HPDE6-E6E7 (cell line): Measurements from ENCODE around the gene CA5A.
"Not testable (repeated sequence)": the region's sequence is repeated elsewhere in the genome, so short reads cannot be mapped to it uniquely, and the experiment has no call there.

Experiments used
- DNase-seq: peaks from one replicate; pipeline ENCODE4 v3.0.0; 2011; ENCODE audit warnings: missing footprints; ENCODE audit errors: extremely low spot score

The CA5A gene

DNA sequence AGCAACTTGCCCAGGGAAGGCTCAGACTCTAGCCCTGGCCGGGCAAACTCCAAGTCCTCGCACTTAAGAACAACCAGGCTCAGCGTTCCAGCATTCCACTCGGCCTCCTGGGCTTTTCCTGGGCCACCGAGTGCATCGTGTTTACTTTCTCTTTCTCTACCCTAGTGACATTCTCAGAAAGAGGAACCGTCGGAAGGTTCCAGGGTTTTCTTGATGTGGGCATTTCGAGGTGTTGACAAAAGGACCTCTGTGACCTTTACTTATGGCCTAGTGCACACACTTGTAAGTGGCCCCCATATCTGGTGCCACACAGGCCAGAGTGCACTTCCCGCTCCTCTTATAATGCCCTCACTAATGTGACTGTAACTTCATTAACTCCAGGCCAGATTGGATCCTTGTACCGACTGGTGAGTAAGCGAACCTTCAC is 11.8 kb upstream of the CA5A start:
- DNase-seq: no peak

DNA sequence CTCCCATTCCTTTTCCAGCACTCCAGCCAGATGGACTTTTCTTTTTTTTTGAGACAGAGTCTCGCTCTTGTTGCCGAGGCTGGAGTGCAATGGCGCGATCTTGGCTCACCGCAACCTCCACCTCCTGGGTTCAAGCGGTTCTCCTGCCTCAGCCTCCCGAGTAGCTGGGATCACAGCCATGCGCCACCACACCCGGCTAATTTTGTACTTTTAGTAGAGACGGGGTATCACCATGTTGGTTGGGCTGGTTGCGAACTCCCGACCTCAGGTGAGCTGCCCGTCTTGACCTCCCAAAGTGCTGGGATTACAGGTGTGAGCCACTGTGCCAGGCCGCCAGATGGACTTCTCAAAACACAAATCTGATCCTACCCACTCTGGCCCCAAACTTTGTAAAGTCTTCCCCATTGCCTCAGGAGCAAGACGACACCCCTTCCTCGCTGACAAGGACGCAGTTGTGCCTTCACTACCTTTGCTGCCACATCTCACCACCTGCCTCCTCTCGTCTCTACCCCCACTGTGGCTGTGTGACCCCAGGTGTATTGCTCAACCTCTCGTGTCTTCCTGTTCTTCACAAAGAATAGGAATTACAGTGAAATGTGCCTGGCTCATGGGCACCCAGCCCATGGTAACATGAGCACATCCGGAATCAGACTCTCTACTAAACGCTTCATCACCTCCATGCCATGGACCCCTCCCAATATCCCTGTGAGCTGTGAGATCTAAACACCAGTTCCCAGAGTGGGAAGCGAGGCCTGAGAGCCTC is 11.2 kb upstream of the CA5A start:
- DNase-seq: no peak

DNA sequence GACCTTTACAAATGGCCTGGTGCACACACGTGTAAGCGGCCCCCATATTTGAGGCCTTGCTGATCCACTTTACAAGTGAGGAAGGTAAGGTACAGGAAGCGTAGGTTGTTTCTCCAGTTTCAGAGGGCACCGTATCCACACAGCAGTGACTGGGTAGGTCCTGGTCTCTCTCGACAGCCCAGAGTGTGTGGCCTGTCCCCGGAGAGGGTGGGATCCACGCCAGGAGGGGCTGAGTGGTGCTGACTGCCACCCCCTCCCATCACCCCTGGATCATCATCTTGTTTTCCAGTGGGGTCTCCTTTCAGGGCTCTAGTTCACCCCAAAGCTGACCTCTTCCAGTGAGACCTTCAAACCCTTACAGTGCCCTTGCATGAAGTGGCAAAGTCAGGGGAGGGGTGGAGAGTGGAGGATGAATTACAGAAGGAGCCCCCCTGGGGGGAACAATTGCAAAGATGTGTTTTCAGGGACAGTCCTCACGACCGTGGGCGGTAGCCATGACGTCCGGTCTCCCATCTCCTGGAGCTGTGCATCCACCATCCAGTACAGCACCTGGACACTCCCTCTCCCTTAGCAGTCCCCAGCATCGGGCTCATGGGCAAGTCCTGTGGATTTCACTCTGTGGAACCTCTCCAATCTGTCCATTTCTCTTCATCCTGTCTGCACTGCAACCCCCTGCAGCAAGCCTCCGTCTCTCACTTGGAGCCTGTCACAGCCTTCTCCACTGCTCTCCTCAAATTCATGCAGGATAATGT is 10.4 kb upstream of the CA5A start:
- DNase-seq: no peak

DNA sequence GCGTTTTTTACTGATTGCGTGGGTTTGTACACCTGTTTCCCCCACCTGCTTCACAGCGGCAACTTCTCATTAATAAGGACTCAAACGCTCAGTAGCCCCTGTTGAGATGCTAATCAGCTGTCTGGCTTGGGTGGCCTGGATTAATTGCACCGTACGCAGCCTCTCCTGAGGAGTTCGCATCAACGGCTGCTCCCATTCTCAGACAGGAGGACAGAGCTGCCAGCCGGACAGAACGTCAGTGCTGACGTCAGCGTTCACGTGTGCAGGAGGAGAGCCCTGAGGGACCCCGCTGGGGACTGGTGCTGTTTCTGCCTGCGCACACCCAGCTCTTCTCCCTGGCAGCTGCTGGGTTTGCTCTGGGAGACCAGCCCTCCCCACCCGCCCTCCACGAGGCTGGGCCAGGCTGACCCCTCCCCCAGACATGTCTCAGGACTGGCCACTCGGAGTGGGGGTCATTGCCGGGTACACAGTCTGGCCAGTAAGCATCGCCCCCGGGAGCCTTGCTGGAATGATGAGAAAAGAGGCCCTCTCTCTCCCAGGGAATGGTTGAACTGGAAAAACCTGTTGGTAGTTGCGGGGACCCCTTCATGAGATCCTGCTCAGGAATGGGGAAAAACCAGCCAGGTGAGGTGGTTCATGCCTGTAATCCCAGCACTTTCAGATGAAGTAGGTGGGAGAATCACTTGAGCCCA is 9.2 kb upstream of the CA5A start:
- peak; percentile 95 for DNase-seq

DNA sequence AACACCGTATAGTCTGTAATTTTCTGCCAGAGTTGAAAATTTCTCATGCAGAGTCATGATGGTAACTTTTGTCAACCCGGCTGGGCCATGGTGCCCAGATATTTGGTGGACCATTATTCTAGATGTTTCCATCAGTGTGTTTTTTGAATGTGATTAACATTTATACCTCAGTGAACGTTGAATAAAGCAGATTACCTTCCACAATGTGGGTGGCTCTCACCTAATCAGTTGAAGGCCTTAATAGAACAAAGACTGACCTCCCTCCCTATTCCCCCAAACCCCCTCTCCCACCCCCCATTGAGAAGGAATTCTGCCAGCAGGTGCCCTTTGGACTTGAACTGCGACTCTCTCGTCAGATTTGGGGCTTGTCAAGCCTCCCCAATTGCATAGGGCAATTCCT is 6.4 kb upstream of the CA5A start:
- no peak for DNase-seq

DNA sequence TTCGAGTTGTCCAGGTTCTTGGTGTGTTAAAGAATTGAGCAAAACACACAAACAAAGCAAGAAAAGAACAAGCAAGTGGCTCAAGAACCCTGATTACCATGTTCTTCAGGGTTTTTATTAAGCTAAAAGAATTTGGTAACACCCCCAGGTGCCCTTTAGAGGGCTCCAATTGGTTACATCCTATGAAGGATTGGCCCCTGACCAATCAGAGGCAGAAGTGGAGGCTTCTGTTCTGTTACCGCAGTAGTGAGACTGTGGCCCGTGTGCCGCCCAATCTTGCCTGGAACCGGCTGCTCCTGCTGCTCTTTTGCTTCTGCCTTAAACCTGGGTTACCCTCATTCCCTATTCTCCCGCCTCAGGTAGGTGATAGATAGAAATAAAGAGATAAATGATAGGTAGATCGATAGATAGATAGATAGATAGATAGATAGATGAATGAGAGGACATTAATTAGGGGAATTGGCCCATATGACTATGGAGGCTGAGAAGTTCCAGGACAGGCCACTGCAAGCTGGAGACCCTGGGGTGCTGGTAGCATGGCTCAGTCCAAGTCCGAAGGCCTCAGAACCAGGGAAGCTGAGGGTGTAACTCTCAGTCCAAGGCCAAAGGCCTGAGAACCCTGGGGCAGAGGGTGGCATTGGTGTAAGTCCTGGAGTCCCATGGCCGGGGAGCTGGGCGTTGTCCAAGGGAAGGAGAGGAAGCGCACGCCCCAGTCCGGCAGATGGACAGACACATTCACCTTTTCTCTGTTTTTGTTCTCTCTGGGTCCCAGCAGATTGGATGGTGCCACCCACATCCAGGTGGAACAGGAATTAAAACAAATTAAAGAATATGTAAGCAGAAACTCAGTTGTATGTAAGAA is 3.5 kb upstream of the CA5A start:
- no peak for DNase-seq

DNA sequence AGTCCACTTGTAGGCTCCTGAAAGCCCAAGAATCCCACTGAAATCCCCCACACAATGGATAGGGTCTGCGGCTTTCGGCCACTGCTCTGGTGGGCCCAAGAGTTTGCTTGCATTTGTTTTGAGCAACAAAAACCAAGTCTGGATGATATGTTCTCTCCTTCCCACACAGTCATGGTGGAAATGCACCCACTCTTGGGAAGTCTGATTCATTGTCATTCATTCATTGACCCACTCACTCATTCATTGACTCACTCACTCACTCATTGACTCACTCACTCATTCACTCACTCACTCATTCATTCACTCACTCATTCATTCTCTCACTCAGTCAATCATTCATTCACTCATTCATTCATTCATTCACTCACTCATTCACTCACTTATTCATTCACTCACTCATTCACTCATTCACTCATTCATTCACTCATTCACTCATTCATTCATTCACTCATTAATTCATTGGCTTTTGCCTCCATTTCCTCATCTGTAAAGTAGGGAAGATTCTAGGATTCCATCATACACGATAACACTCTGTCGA is 2.2 kb upstream of the CA5A start:
- DNase-seq: no peak

DNA sequence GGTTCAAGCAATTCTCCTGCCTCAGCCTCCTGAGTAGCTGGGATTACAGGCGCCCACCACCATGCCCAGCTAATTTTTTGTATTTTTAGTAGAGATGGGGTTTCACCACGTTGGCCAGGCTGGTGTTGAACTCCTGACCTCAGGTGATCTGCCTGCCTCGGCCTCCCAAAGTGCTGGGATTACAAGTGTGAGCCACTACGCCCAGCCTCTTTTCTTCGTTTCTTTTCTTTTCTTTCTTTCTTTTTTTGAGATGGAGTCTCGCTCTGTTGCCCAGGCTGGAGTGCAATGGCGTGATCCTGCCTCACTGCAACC is 858 bp upstream of the CA5A start:
- not testable (repeated sequence) for DNase-seq

DNA sequence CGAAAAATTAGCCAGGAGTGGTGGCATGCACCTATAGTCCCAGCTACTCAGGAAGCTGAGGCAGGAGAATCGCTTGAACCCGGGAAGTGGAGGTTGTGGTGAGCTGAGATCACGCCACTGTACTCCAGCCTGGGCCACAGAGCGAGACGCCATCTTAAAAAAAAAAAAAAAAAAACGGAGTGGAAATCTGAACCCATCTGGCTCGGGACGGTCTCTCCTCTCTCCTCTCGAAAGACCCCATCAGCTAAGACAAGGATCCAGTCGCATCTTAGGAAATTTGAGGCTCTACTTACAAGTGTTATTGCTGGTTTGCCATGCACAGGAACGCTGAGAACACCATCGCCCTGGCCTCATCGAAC is 334 bp downstream of the CA5A start:
- not testable (repeated sequence) for DNase-seq

DNA sequence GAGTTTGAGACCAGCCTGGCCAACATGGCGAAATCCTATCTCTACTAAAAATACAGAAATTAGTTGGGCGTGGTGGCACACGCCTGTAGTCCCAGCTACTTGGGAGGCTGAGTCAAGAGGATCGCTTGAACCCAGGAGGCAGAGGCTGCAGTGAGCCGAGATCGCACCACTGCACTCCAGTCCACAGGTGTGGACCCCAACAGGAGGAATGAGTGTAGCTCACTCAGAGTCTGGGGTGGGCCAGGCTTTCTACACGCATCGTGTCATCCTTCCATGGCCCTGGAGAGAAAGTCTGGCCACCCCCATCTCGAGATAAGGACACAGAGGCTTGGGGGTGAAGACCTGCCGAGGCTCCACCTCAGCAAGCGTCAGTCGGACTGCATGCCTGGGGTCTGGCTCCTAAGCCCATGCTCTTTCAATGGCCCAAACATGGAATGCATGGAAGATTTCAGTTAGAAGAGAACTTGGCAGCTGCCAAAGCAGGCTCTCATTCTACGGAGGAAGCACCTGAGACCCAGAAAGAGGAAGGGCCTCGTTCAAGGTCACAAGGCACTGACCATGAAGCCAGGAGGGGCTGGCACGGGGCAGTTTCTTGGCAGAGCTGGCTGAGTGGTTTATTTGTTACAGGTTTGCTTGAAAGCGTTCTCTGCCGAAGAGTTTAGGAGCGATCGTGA is 1.4 kb downstream of the CA5A start:
- DNase-seq: not testable (repeated sequence)

DNA sequence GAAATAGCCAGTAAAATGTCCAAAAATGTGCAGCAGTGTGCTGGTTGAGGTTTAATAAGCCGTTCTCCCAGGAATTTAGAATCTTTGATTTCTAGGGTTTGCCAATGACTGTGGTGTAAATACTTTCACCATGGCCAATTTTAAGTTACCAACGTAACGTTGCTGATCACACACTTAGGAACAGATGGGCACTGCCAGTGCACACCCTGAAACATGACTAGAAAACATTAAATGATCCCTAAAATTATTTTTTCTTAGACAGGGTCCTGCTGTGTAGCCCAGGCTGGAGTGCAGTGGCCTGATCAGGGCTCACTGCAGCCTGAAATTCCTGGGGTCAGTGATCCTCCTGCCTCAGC is 3.2 kb downstream of the CA5A start:
- DNase-seq: no peak

DNA sequence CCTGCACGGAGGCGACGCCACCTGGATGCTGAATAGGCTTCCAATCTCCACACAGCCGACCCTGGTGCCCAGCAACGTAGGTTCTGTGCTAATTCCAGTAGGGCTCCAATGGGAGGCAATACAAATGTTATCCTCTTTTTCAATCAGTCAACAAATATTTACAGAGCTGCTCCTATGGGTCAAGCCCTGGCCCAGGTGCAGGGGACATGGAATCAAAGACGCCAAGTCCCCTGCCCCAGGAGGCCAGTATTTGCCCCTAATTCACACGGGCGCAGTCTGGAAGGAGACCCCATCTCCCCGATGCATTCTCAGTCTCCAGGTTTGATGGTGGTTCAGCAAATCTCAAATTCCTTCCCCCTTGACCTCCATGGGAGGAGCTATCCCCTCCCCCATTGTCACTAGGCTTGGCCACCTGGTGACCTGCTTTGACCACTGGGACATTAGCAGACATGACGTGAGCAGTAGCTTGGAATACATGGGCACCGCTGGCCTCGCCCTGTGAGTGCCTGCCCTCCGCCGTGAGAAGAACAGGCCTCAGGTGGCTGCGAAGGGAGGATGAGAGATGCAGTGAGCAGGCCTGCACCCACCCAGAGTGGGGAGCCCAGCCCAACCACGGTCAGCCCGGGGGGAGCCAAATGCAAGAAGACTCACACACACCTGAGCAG is 3.7 kb downstream of the CA5A start:
- DNase-seq: not testable (repeated sequence)

DNA sequence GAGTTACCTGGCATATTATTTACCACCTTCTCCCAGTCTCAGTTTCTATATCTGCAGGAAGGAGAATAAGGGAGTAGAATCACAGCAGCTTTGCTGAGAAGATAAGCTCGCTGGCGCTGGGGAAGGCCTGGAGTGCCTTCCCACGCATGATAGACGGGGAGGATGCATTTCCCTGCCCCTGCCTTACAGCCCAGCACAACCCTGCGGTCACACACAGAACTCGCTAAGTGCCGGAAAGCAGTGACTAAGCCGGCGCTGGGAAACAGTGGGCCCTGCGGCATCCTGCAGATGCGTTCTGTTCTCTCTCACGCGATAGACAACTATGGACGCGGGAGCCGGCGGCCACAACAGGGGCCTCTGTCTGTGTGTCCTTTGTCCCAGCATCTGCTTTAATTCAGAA is 4.8 kb downstream of the CA5A start:
- DNase-seq: no peak

DNA sequence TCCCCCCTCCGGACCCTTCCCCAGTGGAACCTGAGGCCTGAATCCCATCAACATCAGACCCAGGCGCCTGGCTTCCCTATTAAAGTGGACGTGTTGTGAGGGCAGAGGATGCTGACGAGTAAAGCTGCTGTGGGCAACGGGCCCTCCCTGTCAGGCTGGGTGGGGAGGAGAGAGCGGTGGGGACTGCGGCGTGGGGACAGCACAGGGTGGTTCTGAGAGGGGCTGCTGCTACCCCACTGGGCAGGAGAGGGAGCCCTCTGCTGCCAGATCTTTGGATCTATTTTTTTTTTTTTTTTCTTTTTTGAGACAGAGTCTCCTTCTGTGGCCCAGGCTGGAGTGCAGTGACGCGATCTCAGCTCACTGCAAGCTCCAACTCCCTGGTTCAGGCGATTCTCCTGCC is 5.9 kb downstream of the CA5A start:
- DNase-seq: no peak

DNA sequence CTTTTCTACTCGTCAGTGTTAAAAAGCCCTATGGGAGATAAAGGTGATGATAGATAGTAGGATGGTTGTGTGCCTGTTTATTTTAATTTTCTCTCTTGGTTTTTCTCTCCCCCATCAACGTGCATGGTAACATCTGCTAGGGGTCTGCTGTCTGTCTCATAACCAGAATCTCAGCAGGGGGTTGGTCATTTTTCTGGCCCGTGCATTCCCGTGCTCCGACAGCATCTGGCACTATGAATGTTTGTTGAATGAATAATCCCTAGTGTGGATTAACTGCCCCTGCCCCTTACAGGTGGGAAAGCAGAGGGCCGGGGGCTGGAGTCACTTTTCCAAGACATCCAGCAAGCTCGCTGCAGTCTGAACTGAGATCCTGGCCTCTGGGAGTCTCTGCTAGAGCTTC is 6.3 kb downstream of the CA5A start:
- DNase-seq: no peak

DNA sequence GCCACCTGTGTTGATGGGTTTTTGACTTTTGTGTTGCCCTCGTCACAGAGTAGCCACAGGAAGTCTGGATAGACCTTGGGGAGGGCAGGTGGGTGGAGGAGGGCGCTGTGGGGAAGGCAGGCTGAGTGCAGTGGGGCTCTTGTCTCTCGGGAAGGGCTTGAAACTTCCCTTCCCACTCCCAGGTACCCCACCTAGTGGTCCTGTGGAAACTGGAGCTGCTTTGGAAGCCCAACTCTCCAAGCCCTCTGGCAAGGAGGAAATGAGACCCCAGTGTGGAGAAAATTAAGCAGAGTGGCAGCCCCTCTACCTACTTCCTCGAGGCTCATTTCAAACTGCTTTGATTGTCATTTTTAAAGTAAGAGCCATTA is 9.2 kb downstream of the CA5A start:
- no peak for DNase-seq

DNA sequence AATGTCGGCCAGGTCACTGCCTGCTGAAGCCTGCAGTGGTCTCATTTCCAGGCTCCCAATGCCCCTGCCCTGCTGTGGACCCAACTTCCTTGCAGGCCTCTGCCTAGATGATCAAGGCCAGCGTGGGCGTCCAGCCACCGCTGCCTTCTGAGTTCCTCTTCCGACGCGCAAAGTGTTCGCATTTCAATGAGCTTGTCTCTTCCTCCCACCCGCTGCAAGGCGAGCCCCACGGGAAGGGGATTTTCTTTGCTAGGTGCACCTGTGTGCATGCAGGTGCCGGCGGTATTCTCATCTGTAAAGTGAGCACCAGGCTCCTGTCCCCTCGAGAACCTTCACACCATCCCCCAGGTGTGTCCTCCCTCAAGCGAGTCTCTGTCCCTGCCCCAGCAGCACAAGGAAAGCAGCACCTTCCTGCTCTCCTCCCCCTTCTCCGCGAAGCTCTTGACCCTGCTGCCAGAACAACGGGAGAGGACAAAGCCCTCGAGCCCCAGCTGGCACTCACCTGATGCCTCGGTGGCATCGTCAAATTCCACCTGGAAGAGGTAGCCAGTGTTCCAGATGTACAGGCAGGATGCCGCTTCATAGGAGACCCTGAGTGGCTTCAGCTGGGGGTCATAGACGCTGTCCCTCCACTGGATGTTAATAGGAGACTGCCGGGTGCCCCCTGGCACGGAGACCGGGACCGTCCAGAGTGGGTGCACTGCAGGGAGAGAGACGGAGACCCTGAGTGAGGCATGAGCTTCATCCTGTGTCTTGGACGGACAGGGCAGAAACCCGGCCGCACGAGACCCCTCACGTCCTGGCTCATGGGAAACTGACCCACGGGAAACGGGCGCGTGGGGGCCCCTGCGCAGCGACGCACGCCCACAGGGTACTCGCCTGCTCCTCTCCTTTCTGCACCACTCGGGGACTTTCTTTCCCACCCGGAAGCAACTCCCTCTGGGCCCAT is 9.8 kb downstream of the CA5A start:
- DNase-seq: no peak

DNA sequence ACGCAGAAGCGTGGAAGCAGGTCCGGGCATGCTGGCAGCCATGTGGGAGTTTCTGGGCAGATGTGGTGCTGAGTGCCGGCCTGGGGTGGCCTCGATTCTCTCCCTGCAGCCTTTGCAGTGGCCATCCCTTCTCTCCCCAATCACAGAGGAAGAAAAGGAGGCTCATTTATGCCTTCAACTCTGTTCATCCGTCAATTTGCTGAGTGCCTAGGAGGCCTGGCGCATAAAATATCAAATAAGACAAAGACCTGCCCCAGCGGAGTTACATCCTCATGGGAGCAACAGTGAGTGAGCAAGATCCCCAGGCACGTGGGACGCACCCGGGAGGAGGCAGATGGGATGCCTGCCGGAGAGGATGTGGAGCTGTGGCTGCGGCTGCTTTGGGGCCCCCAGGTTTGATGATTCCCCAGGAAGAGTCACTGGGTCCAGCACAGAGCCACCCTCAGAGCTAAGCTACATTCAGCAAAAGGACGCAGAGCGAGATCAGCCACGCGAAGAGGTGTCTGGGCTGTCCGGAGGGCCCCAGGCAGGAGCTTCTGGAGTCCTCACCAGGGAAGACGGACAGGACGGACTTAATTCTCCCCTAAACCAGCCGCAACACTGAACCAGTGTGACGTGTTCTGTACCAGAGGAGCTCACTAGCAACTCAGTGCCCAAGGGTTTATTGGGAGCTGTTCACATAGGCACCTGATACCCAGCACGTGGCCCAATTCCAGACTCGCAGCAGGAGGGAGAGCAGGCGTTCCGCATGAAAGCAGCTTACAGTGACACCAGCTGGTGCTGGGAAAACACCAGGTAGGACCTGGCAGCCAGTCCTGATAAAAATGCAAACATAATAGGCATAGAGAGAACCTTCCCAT is 11.3 kb downstream of the CA5A start:
- DNase-seq: no peak
